Calu3 (cell line): ENCODE measurements around the gene MICA. TPM values are rescaled to one million over a fixed set of nuclear protein-coding genes. Genes with fewer than 3 reads are reported as not detected.

Experiments
- BruUV-seq: library from RNA; stranded (reverse); fragments of 400-500 nt; replicated peaks from 2 replicates; lab custom pipeline; 2021; lab: Mats Ljungman, UMichigan
- CTCF ChIA-PET: fragments of 300-600 bp; sonication (Branson Sonifier 250); formaldehyde crosslinking; loops from one replicate; lab custom pipeline; 2022; ENCODE audit warnings: antibody characterized with exemption; lab: Charles Lee
- DNase-seq: peaks from one replicate; pipeline ENCODE4 v3.0.0; 2022
- H3K27ac Mint-ChIP-seq: one replicate; pipeline ENCODE4 v1.8.0; 2022; ENCODE audit warnings: mixed read lengths; ENCODE audit not compliant: unreplicated experiment
- H3K27me3 Mint-ChIP-seq: one replicate; pipeline ENCODE4 v1.8.0; 2022; ENCODE audit warnings: mixed read lengths; ENCODE audit not compliant: unreplicated experiment
- H3K36me3 Mint-ChIP-seq: one replicate; pipeline ENCODE4 v1.8.0; 2022; ENCODE audit warnings: mild to moderate bottlenecking, moderate library complexity, mixed read lengths; ENCODE audit not compliant: insufficient read depth, unreplicated experiment
- H3K4me1 Mint-ChIP-seq: one replicate; pipeline ENCODE4 v1.8.0; 2022; ENCODE audit warnings: mild to moderate bottlenecking, low read depth, mixed read lengths; ENCODE audit not compliant: unreplicated experiment
- H3K4me3 Mint-ChIP-seq: one replicate; pipeline ENCODE4 v1.8.0; 2022; ENCODE audit warnings: mild to moderate bottlenecking, low read depth, moderate library complexity, mixed read lengths; ENCODE audit not compliant: unreplicated experiment
- H3K9me3 Mint-ChIP-seq: one replicate; pipeline ENCODE4 v1.8.0; 2022; ENCODE audit warnings: low read depth, mixed read lengths; ENCODE audit not compliant: unreplicated experiment
- CTCF ChIP-seq: fragments of 200-600 bp; IDR thresholded peaks from one replicate; pipeline ENCODE4 v1.8.0; 2022; ENCODE audit warnings: antibody characterized with exemption; ENCODE audit not compliant: unreplicated experiment
- intact Hi-C: fragments of 100-400 bp; cut with micrococcal nuclease; formaldehyde crosslinking; loops from one replicate; pipeline ENCODE4 v1.10.0; 2022; ENCODE audit not compliant: unreplicated experiment
- total RNA-seq: library from RNA; stranded (reverse); gene quantifications from 2 replicates; pipeline ENCODE4 v1.2.3, GENCODE V29; 2022

Gene MICA
- total RNA-seq, 1 experiment from 2014 or later = 77.1 TPM

DNA sequence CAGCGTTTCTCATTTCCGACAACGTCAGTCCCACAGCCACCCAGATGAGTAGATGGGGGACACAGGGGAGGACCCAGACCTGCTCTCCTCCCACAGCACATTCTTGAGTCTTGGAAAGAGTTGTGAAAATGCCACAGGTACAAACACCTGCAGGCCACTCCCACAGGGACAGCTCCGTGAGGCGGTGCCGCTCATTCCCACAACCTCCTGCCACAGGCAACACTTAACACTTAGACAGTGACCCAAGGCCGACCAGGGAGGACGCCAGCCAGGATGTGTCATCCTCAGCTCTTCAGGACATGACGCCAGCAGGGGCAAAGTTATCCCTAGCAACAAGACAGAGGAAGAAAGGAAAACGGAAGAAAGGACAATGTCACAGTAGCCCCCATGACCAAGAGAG, 23.5 kb upstream of the MICA start:
- H3K36me3 Mint-ChIP-seq = no peaks in the 10 kb centered on the region
- CTCF ChIA-PET = interaction anchor here (0.6 to 2.1 kb wide), 6 partner anchors 19 to 288 kb away, joined by 3 to 6 read pairs (median 4); no protein-coding TSS in a partner anchor
- H3K4me3 Mint-ChIP-seq = no peak overlapping the region
- H3K4me1 Mint-ChIP-seq = no peaks in the 10 kb centered on the region
- no peak for TF ChIP-seq CTCF
- BruUV-seq = no TSS peak
- intact Hi-C loops = no loop called here
- no peaks in the 10 kb centered on the region for H3K9me3 Mint-ChIP-seq
- H3K27ac Mint-ChIP-seq = no peak overlapping the region
- DNase-seq = no peak
- peaks cover 78% of the 10 kb centered on the region for H3K27me3 Mint-ChIP-seq

- Mint-ChIP-seq H3K4me3 (no peak overlapping the region), H3K9me3 (no peaks in the 10 kb centered on the region), H3K4me1 (no peaks in the 10 kb centered on the region), H3K27ac (no peak overlapping the region), H3K27me3 (peaks cover 95% of the 10 kb centered on the region), H3K36me3 (no peaks in the 10 kb centered on the region)
- no TSS peak for BruUV-seq
- no peak for TF ChIP-seq CTCF
- CTCF ChIA-PET = interaction anchor here (0.6 to 2.1 kb wide), 5 partner anchors 10 to 267 kb away, joined by 3 to 6 read pairs (median 4); partner anchors contain the start of gene PSORS1C1
- DNase-seq = no peak
- intact Hi-C loops = no loop called here
These were observed 21.7 kb upstream of the MICA start for GRCh38 chr6:31381666-31382065.

- Mint-ChIP-seq H3K36me3 (no peaks in the 10 kb centered on the region), H3K9me3 (no peaks in the 10 kb centered on the region), H3K4me3 (no peak overlapping the region), H3K4me1 (no peaks in the 10 kb centered on the region), H3K27ac (no peak overlapping the region), H3K27me3 (peaks cover 97% of the 10 kb centered on the region)
- CTCF ChIA-PET = interaction anchor here (1.1 kb wide), 1 partner anchor 16 kb away, joined by 4 read pairs; no protein-coding TSS in a partner anchor
- no peak for TF ChIP-seq CTCF
- intact Hi-C loops = no loop called here
- no TSS peak for BruUV-seq
- no peak for DNase-seq
These were observed 20.2 kb upstream of the MICA start for GRCh38 chr6:31383149-31383548.

DNA sequence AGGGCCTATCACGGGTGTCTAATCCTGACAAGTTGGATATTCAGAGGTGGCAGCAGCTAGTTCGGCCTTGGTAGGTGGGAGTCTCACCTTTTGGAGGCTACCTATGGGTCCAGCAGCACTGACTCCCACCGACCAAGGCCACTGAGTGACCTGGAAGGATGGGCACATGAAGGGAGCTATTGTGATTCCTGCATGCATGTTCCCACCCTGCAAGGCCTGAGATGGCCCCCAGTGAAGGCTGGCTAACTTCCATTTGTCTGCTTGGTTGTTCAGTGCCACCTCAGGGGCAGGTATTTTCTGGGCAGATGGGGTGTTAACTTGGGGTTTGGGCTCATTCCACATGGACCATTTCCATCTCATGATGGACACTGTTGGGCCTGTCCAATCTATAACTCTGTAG, 18.4 kb upstream of the MICA start:
- Mint-ChIP-seq H3K27me3 (peaks cover 78% of the 10 kb centered on the region), H3K9me3 (peaks cover 2% of the 10 kb centered on the region), H3K4me3 (no peak overlapping the region), H3K27ac (no peak overlapping the region), H3K36me3 (no peaks in the 10 kb centered on the region), H3K4me1 (no peaks in the 10 kb centered on the region)
- no peak for TF ChIP-seq CTCF
- DNase-seq = no peak
- intact Hi-C loops = no loop called here
- no TSS peak for BruUV-seq
- CTCF ChIA-PET = no interaction called here
